ENCODE results near the gene TMEM25.
"Not testable (repeated sequence)": the region's sequence is repeated elsewhere in the genome, so short reads cannot be mapped to it uniquely, and the experiment has no call there.

Gene TMEM25

DNA sequence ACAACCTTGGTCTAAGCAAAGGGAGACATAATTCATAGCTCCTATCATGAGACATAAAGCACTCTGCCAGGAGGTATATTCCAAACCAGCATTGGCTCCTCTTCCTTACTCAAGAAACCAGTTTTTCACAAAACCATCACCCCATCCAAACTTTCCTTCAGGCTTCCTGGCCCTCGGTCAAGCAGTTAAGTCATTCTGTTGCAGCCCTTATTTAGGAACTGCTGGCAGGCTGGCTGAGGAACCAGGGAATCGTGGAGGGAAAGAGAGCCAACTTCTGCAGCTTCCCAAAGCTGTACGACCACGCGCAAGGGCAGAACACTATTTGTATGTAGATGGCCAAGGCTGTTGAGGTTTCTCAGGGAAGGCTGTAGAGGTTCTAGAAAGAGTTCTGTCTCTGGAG, 34.1 kb downstream of the TMEM25 start:
- Histone ChIP-seq H3K9me3 (replicated peaks; ENCODE audit: low read length) (no peaks in the 10 kb centered on the region), H3K9ac (ENCODE audit: low read depth, low read length) (peak overlapping the region; percentile 43), H3K27me3 (ENCODE audit: control insufficient read depth, insufficient read depth, low read length) (no peaks in the 10 kb centered on the region), H3K36me3 (ENCODE audit: insufficient read depth, low read length) (no peaks in the 10 kb centered on the region), H3K4me2 (ENCODE audit: low read length) (peak overlapping the region; percentile 88), H3K4me1 (ENCODE audit: control insufficient read depth, insufficient read depth, low read length) (peaks cover 6% of the 10 kb centered on the region), H3K4me3 (ENCODE audit: low read length) (peak overlapping the region; percentile 74)

DNA sequence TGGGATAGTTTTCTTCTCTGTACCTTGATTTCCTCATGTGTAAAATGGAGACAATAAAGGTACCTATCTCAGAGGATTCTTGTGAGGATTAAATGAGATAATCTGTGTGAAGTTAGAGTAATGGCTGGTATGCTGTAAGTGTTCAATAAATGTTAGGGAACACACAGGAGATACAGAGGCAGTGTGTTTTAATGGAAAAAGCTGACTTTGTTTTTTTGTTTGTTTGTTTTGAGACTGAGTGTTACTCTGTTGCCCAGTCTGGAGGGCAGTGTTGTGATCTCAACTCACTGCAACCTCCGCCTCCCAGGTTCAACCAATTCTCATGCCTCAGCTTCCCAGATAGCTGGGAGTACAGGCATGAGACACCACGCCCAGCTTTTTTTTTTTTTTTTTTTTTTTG, 38.7 kb downstream of the TMEM25 start:
- H3K27me3 ChIP-seq (ENCODE audit: control insufficient read depth, insufficient read depth, low read length) = no peaks in the 10 kb centered on the region
- peaks cover 18% of the 10 kb centered on the region for H3K4me1 ChIP-seq (ENCODE audit: control insufficient read depth, insufficient read depth, low read length)
- H3K4me2 ChIP-seq (ENCODE audit: low read length) = no peak overlapping the region
- H3K36me3 ChIP-seq (ENCODE audit: insufficient read depth, low read length) = no peaks in the 10 kb centered on the region
- H3K9me3 ChIP-seq (replicated peaks; ENCODE audit: low read length) = no peaks in the 10 kb centered on the region
- no peak overlapping the region for H3K4me3 ChIP-seq (ENCODE audit: low read length)
- no peak overlapping the region for H3K9ac ChIP-seq (ENCODE audit: low read depth, low read length)

- H3K27me3 ChIP-seq (ENCODE audit: control insufficient read depth, insufficient read depth, low read length) = no peaks in the 10 kb centered on the region
- H3K9ac ChIP-seq (ENCODE audit: low read depth, low read length) = no peak overlapping the region
Observed at GRCh38 chr11:118570787-118571186, 39.8 kb downstream of the TMEM25 start.

DNA sequence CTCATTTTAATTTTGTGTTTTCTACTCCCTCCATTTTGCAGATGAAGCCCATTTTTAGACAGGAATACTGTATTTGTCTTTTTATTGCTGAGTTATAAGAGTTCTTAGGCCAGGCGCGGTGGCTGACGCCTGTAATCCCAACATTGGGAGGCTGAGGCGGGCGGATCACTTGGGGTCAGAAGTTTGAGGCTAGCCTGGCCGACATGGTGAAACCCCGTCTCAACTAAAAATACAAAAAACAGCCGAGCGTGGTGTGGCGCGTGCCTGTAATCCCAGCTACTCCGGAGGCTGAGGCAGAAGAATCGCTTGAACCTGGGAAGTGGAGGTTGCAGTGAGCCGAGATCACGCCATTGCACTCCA, 40.7 kb downstream of the TMEM25 start:
- not testable (repeated sequence) for H3K36me3 ChIP-seq (ENCODE audit: insufficient read depth, low read length)

More at GRCh38 chr11:118570787-118571186, 39.8 kb downstream of the TMEM25 start:
- H3K4me1 ChIP-seq (ENCODE audit: control insufficient read depth, insufficient read depth, low read length) = peaks cover 24% of the 10 kb centered on the region
- H3K36me3 ChIP-seq (ENCODE audit: insufficient read depth, low read length) = no peaks in the 10 kb centered on the region
- no peaks in the 10 kb centered on the region for H3K9me3 ChIP-seq (replicated peaks; ENCODE audit: low read length)
- H3K4me2 ChIP-seq (ENCODE audit: low read length) = no peak overlapping the region
- H3K4me3 ChIP-seq (ENCODE audit: low read length) = no peak overlapping the region

DNA sequence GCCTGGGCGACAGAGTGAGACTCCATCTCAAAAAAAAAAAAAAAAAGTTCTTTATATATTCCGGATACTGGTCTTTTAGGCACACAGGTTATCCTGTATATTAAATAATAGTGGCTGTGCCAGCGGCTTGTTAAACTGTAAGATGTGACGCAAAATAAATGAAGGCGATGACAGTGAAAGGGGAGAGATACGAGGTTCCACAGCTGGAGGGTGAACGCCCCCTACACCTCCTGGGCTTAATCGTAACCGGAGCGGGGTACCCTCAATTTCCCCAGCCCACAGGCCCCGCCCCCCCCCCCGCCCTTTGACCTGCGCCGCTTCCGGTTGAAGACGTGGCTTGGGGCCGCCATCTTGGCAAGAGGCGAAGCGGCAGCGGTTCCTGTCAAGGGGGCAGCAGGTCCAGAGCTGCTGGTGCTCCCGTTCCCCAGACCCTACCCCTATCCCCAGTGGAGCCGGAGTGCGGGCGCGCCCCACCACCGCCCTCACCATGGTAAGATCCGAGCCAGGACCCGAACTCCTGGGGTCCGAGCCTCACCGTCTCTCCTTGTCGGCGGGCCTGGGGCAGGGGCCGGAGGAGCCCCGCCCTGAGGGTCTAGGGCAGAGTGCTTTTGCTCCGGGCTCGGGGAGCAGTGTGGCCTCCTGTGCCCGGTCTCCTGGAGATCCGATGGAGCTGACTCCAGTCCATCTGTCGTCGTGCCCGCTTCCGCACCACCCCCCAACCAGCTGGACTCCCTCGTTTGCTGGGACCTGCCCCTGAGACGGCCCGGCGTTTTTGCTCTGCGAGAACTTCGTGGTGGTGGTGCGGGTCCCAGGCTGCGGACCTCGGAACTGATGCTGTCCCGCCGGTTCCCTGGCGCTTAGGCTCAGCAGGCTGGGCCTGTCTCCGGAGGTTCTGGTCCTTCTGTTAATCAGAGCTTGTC, 41.3 kb downstream of the TMEM25 start, which contains the start of gene ARCN1:
Gene ARCN1, plus strand, starts transcription at position 349 of the 920 bp plus-strand sequence. Its CDS starts 139 bp downstream, at position 488.
- H3K9me3 ChIP-seq (replicated peaks; ENCODE audit: low read length) = no peaks in the 10 kb centered on the region
- H3K9ac ChIP-seq (ENCODE audit: low read depth, low read length) = peak within 1 kb of the TSS; percentile 100
- H3K4me1 ChIP-seq (ENCODE audit: control insufficient read depth, insufficient read depth, low read length) = peaks cover 39% of the 10 kb centered on the region
- H3K27me3 ChIP-seq (ENCODE audit: control insufficient read depth, insufficient read depth, low read length) = no peaks in the 10 kb centered on the region
- peak within 1 kb of the TSS; percentile 75 for H3K4me2 ChIP-seq (ENCODE audit: low read length)
- peaks cover 2% of the 10 kb centered on the region for H3K36me3 ChIP-seq (ENCODE audit: insufficient read depth, low read length)
- peak within 1 kb of the TSS; percentile 91 for H3K4me3 ChIP-seq (ENCODE audit: low read length)

More for the DNA sequence above, 40.7 kb downstream of the TMEM25 start:
- Histone ChIP-seq H3K4me1 (ENCODE audit: control insufficient read depth, insufficient read depth, low read length) (peaks cover 33% of the 10 kb centered on the region), H3K4me2 (ENCODE audit: low read length) (peak overlapping the region; percentile 75), H3K4me3 (ENCODE audit: low read length) (peak overlapping the region; percentile 91), H3K9ac (ENCODE audit: low read depth, low read length) (peak overlapping the region; percentile 100)
- not testable (repeated sequence) for H3K9me3 ChIP-seq (replicated peaks; ENCODE audit: low read length); H3K27me3 ChIP-seq (ENCODE audit: control insufficient read depth, insufficient read depth, low read length)

DNA sequence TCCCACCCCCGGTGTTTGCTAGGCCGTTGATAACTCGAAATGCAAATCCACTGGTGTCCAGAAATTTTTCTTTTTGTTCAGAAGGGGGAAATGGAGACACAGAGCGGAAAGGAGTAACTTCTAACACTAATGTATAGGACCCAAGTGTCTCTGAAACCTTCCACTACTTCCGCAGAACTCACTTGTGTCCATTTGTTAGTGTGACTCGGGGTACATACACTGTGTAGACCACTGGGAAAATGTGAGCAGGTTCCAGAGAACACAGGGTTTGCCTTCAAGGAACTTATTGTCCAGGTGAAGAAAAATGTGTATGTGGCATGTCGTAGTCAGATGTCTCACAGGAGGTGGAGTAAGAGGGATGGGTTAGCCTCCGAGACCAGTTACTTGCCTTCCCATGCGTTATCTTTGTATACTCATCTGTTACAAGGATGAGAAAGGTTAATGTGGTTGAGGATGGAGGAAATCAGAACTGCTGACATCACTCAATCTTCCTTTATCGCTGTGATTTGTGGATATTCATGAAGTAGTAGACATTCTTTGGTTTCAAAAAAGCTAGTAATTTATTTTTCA, 42.1 kb downstream of the TMEM25 start:
- Histone ChIP-seq H3K36me3 (ENCODE audit: insufficient read depth, low read length) (peaks cover 2% of the 10 kb centered on the region), H3K9ac (ENCODE audit: low read depth, low read length) (peak overlapping the region; percentile 100), H3K4me3 (ENCODE audit: low read length) (peak overlapping the region; percentile 91), H3K9me3 (replicated peaks; ENCODE audit: low read length) (no peaks in the 10 kb centered on the region), H3K4me1 (ENCODE audit: control insufficient read depth, insufficient read depth, low read length) (peaks cover 42% of the 10 kb centered on the region), H3K4me2 (ENCODE audit: low read length) (peak overlapping the region; percentile 75), H3K27me3 (ENCODE audit: control insufficient read depth, insufficient read depth, low read length) (no peaks in the 10 kb centered on the region)

GRCh38 chr11:118574636-118575035, 43.6 kb downstream of the TMEM25 start:
- H3K9me3 ChIP-seq (replicated peaks; ENCODE audit: low read length) = no peaks in the 10 kb centered on the region
- H3K4me2 ChIP-seq (ENCODE audit: low read length) = peak overlapping the region; percentile 75
- peaks cover 42% of the 10 kb centered on the region for H3K4me1 ChIP-seq (ENCODE audit: control insufficient read depth, insufficient read depth, low read length)
- H3K4me3 ChIP-seq (ENCODE audit: low read length) = peak overlapping the region; percentile 91
- H3K9ac ChIP-seq (ENCODE audit: low read depth, low read length) = peak overlapping the region; percentile 100
- H3K27me3 ChIP-seq (ENCODE audit: control insufficient read depth, insufficient read depth, low read length) = no peaks in the 10 kb centered on the region
- H3K36me3 ChIP-seq (ENCODE audit: insufficient read depth, low read length) = peaks cover 2% of the 10 kb centered on the region

- peaks cover 42% of the 10 kb centered on the region for H3K4me1 ChIP-seq (ENCODE audit: control insufficient read depth, insufficient read depth, low read length)
- not testable (repeated sequence) for H3K9ac ChIP-seq (ENCODE audit: low read depth, low read length); H3K9me3 ChIP-seq (replicated peaks; ENCODE audit: low read length); H3K27me3 ChIP-seq (ENCODE audit: control insufficient read depth, insufficient read depth, low read length); H3K4me3 ChIP-seq (ENCODE audit: low read length); H3K4me2 ChIP-seq (ENCODE audit: low read length)
- peaks cover 24% of the 10 kb centered on the region for H3K36me3 ChIP-seq (ENCODE audit: insufficient read depth, low read length)
Observed at GRCh38 chr11:118577995-118578394, 47.0 kb downstream of the TMEM25 start.

- H3K9ac ChIP-seq (ENCODE audit: low read depth, low read length) = no peak overlapping the region
- peaks cover 51% of the 10 kb centered on the region for H3K36me3 ChIP-seq (ENCODE audit: insufficient read depth, low read length)
Observed at GRCh38 chr11:118581057-118581456, 50.1 kb downstream of the TMEM25 start.

More at GRCh38 chr11:118581057-118581456, 50.1 kb downstream of the TMEM25 start:
- Histone ChIP-seq H3K4me2 (ENCODE audit: low read length) (no peak overlapping the region), H3K27me3 (ENCODE audit: control insufficient read depth, insufficient read depth, low read length) (no peaks in the 10 kb centered on the region), H3K9me3 (replicated peaks; ENCODE audit: low read length) (no peaks in the 10 kb centered on the region), H3K4me1 (ENCODE audit: control insufficient read depth, insufficient read depth, low read length) (peaks cover 21% of the 10 kb centered on the region), H3K4me3 (ENCODE audit: low read length) (no peak overlapping the region)

All from skeletal muscle satellite cell (primary cell).